ENCODE data around the gene TSACC. TPM values are rescaled to one million over a fixed set of nuclear protein-coding genes. Genes with fewer than 3 reads are reported as not detected.

TSACC gene
- total and polyA plus RNA-seq, 2 donors (not counting 1 experiment from before 2014, with no cell fraction given): 0.69 to 1.2 TPM

- 50% methylated on average over 1 of the region's 4 CpGs for WGBS (ENCODE audit: insufficient coverage)
- POLR2A ChIA-PET: no interaction called here
- TF ChIP-seq, protein P1, sequence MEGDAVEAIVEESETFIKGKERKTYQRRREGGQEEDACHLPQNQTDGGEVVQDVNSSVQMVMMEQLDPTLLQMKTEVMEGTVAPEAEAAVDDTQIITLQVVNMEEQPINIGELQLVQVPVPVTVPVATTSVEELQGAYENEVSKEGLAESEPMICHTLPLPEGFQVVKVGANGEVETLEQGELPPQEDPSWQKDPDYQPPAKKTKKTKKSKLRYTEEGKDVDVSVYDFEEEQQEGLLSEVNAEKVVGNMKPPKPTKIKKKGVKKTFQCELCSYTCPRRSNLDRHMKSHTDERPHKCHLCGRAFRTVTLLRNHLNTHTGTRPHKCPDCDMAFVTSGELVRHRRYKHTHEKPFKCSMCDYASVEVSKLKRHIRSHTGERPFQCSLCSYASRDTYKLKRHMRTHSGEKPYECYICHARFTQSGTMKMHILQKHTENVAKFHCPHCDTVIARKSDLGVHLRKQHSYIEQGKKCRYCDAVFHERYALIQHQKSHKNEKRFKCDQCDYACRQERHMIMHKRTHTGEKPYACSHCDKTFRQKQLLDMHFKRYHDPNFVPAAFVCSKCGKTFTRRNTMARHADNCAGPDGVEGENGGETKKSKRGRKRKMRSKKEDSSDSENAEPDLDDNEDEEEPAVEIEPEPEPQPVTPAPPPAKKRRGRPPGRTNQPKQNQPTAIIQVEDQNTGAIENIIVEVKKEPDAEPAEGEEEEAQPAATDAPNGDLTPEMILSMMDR (IDR thresholded peaks at IDR 0.05): peak; percentile 41
- TF ChIP-seq EZH2 (IDR thresholded peaks at IDR 0.05; ENCODE audit: borderline replicate concordance, insufficient read depth, low read depth, low read length, poor library complexity, severe bottlenecking): no peak
These were observed 2.1 kb upstream of the TSACC start for GRCh38 chr1:156336242-156336641.

GRCh38 chr1:156337052-156337887 is 1.1 kb upstream of the TSACC start:
- peaks cover 13 to 19% of the 10 kb centered on the region in 2 donors for H3K4me1 ChIP-seq (ENCODE audit: control insufficient read depth in 2 of 2, insufficient read depth in 2 of 2, low read length in 2 of 2)
- H4K20me1 ChIP-seq (ENCODE audit: control insufficient read depth, insufficient read depth, low read length, poor library complexity, severe bottlenecking): peaks cover 27% of the 10 kb centered on the region
- peak overlapping the region; percentile 40 to 74 for H3K27ac ChIP-seq (ENCODE audit: low read length in 2 of 2)
- peak overlapping the region; percentile 97 for H3K4me3 Mint-ChIP-seq
- H3K27me3 Mint-ChIP-seq: no peaks in the 10 kb centered on the region
- peak overlapping the region; percentile 79 for H3K4me2 ChIP-seq (replicated peaks; ENCODE audit: low read depth, low read length, poor library complexity, severe bottlenecking)
- ATAC-seq (ENCODE audit: low read depth) (no peak), DNase-seq (peak; percentile 25)
- peaks cover 0 to 34% of the 10 kb centered on the region in 2 experiments for H3K36me3 ChIP-seq (replicated peaks in 1 of 2; ENCODE audit: control extremely low read depth in 1 of 2, control insufficient read depth in 1 of 2, extremely low read depth in 1 of 2, insufficient read depth in 2 of 2, low read length in 1 of 2)
- H3K27ac Mint-ChIP-seq: peak overlapping the region; percentile 96
- H3K4me3 ChIP-seq (ENCODE audit: control extremely low read depth in 1 of 5, extremely low read depth in 1 of 5, insufficient read depth in 1 of 5, low read depth in 2 of 5, low read length in 4 of 5): peak overlapping the region; percentile 82 to 98 (median 87)
- ChIA-PET CTCF (interaction anchor here (0.8 to 1.0 kb wide), 3 partner anchors 48 to 321 kb away, joined by 3 to 4 read pairs (median 4); no protein-coding TSS in a partner anchor), POLR2A (interaction anchor here (0.6 kb wide), 2 partner anchors 127 to 358 kb away, joined by 3 to 9 read pairs; no protein-coding TSS in a partner anchor)
- no peak for TF ChIP-seq EZH2 (IDR thresholded peaks at IDR 0.05; ENCODE audit: borderline replicate concordance, insufficient read depth, low read depth, low read length, poor library complexity, severe bottlenecking)
- TF ChIP-seq, protein P1 (IDR thresholded peaks at IDR 0.05): no peak
- H3K9me3 ChIP-seq (ENCODE audit: control extremely low read depth in 1 of 3, control insufficient read depth in 2 of 3, insufficient read depth in 1 of 3, low read length in 2 of 3): no peaks in the 10 kb centered on the region
- H3K79me2 ChIP-seq (ENCODE audit: control insufficient read depth, insufficient read depth, low read length): peaks cover 37% of the 10 kb centered on the region
- peaks cover 35% of the 10 kb centered on the region for H3K4me1 Mint-ChIP-seq
- H3K27me3 ChIP-seq (replicated peaks in 1 of 4; ENCODE audit: control extremely low read depth in 1 of 4, control insufficient read depth in 3 of 4, insufficient read depth in 4 of 4, low read length in 3 of 4): no peaks in the 10 kb centered on the region
- WGBS (ENCODE audit: insufficient coverage): 37% methylated on average over 22 of the region's 34 CpGs
- no peaks in the 10 kb centered on the region for H3K9me3 Mint-ChIP-seq (ENCODE audit: insufficient read depth)
- H2AFZ ChIP-seq (ENCODE audit: insufficient read depth, low read depth, low read length, poor library complexity, severe bottlenecking): peak overlapping the region; percentile 77
- intact Hi-C loops (cut with micrococcal nuclease): loop anchor here (5.0 kb wide), 1 partner anchor 415 kb away; the partner anchor contains the start of gene HDGF
- peak overlapping the region; percentile 81 for H3K9ac ChIP-seq (ENCODE audit: low read length)

More at GRCh38 chr1:156336242-156336641, 2.1 kb upstream of the TSACC start:
- H4K20me1 ChIP-seq (ENCODE audit: control insufficient read depth, insufficient read depth, low read length, poor library complexity, severe bottlenecking): peaks cover 27% of the 10 kb centered on the region
- H3K4me3 ChIP-seq (ENCODE audit: control extremely low read depth in 1 of 5, extremely low read depth in 1 of 5, insufficient read depth in 1 of 5, low read depth in 2 of 5, low read length in 4 of 5): no peak overlapping the region
- Mint-ChIP-seq H3K9me3 (ENCODE audit: insufficient read depth) (no peaks in the 10 kb centered on the region), H3K4me1 (peaks cover 35% of the 10 kb centered on the region), H3K27me3 (no peaks in the 10 kb centered on the region), H3K4me3 (peak overlapping the region; percentile 97), H3K27ac (no peak overlapping the region)
- peaks cover 13 to 19% of the 10 kb centered on the region in 2 donors for H3K4me1 ChIP-seq (ENCODE audit: control insufficient read depth in 2 of 2, insufficient read depth in 2 of 2, low read length in 2 of 2)
- H3K9ac ChIP-seq (ENCODE audit: low read length): no peak overlapping the region
- H2AFZ ChIP-seq (ENCODE audit: insufficient read depth, low read depth, low read length, poor library complexity, severe bottlenecking): no peak overlapping the region
- DNase-seq (no peak), ATAC-seq (ENCODE audit: low read depth) (no peak)
- H3K36me3 ChIP-seq (replicated peaks in 1 of 2; ENCODE audit: control extremely low read depth in 1 of 2, control insufficient read depth in 1 of 2, extremely low read depth in 1 of 2, insufficient read depth in 2 of 2, low read length in 1 of 2): peaks cover 0 to 36% of the 10 kb centered on the region in 2 experiments
- peaks cover 37% of the 10 kb centered on the region for H3K79me2 ChIP-seq (ENCODE audit: control insufficient read depth, insufficient read depth, low read length)
- H3K4me2 ChIP-seq (replicated peaks; ENCODE audit: low read depth, low read length, poor library complexity, severe bottlenecking): peak overlapping the region; percentile 79
- H3K9me3 ChIP-seq (ENCODE audit: control extremely low read depth in 1 of 3, control insufficient read depth in 2 of 3, insufficient read depth in 1 of 3, low read length in 2 of 3): no peaks in the 10 kb centered on the region
- H3K27me3 ChIP-seq (replicated peaks in 1 of 4; ENCODE audit: control extremely low read depth in 1 of 4, control insufficient read depth in 3 of 4, insufficient read depth in 4 of 4, low read length in 3 of 4): no peaks in the 10 kb centered on the region
- intact Hi-C loops (cut with micrococcal nuclease): loop anchor here (5.0 kb wide), 1 partner anchor 416 kb away; the partner anchor contains the start of gene HDGF
- no peak overlapping the region for H3K27ac ChIP-seq (ENCODE audit: low read length in 2 of 2)
- CTCF ChIA-PET: no interaction called here

All from B cell (primary cell).